A673 (cell line): ENCODE results near the gene CAMK2A. TPM values are rescaled to one million over a fixed set of nuclear protein-coding genes. Genes with fewer than 3 reads are reported as not detected.

Experiments
- BruUV-seq: library from RNA; stranded (reverse); fragments of 400-500 nt; replicated peaks from 2 replicates; lab custom pipeline; 2021; lab: Mats Ljungman, UMichigan
- CTCF ChIA-PET: fragments of 300-600 bp; sonication (Branson Sonifier 250); formaldehyde crosslinking; loops from one replicate; lab custom pipeline; 2022; ENCODE audit warnings: antibody characterized with exemption; lab: Charles Lee
- POLR2A ChIA-PET: fragments of 300-600 bp; sonication (Branson Sonifier 250); formaldehyde crosslinking; loops from one replicate; lab custom pipeline; 2022; ENCODE audit warnings: antibody characterized with exemption; ENCODE audit not compliant: low non-redundant PET; lab: Charles Lee
- DNase-seq: peaks from one replicate; pipeline ENCODE4 v3.0.0-alpha.2; 2015; ENCODE audit warnings: low spot score
- H3K27ac ChIP-seq: fragments of 200-600 bp; sonication (generic); 2 replicates; pipeline ENCODE4 v1.5.1; 2016; ENCODE audit warnings: mixed run types, low read depth, mild to moderate bottlenecking, mixed read lengths, antibody characterized with exemption, low read length; ENCODE audit not compliant: poor library complexity, severe bottlenecking
- H3K27me3 ChIP-seq: fragments of 200-600 bp; sonication (generic); replicated peaks from 2 replicates; pipeline ENCODE4 v1.6.1; 2017; ENCODE audit warnings: mixed run types, low read depth, mild to moderate bottlenecking, mixed read lengths, antibody characterized with exemption, low read length; ENCODE audit not compliant: insufficient read depth, poor library complexity
- H3K36me3 ChIP-seq: fragments of 200-600 bp; sonication (generic); 2 replicates; pipeline ENCODE4 v1.6.1; 2016; ENCODE audit warnings: mixed run types, mild to moderate bottlenecking, mixed read lengths, antibody characterized with exemption, low read length; ENCODE audit not compliant: insufficient read depth, poor library complexity, severe bottlenecking
- H3K4me1 ChIP-seq: fragments of 200-600 bp; sonication (generic); 2 replicates; pipeline ENCODE4 v1.6.1; 2017; ENCODE audit warnings: mixed run types, mild to moderate bottlenecking, mixed read lengths, antibody characterized with exemption, low read length; ENCODE audit not compliant: insufficient read depth, poor library complexity, severe bottlenecking
- H3K4me3 ChIP-seq: fragments of 200-600 bp; sonication (generic); 2 replicates; pipeline ENCODE4 v1.5.1; 2016; ENCODE audit warnings: low read depth, mixed run types, mild to moderate bottlenecking, mixed read lengths, low read length; ENCODE audit not compliant: poor library complexity, severe bottlenecking
- H3K9me3 ChIP-seq: fragments of 200-600 bp; sonication (generic); 2 replicates; pipeline ENCODE4 v1.6.1; 2016; ENCODE audit warnings: mixed run types, low read depth, mild to moderate bottlenecking, mixed read lengths, antibody characterized with exemption, low read length; ENCODE audit not compliant: poor library complexity, severe bottlenecking
- EZH2 ChIP-seq: fragments of 200-600 bp; sonication (generic); IDR thresholded peaks from 2 replicates; pipeline ENCODE4 v1.6.1; 2017; ENCODE audit warnings: borderline replicate concordance, low read depth, mild to moderate bottlenecking, mixed read lengths, antibody characterized with exemption, low read length; ENCODE audit not compliant: poor library complexity, severe bottlenecking
- intact Hi-C: fragments of 100-400 bp; cut with micrococcal nuclease; formaldehyde crosslinking; loops from one replicate; pipeline ENCODE4 v1.10.0; 2022; ENCODE audit not compliant: unreplicated experiment
- total RNA-seq: library from RNA; stranded (reverse); gene quantifications from 2 replicates; pipeline ENCODE4 v1.2.3, GENCODE V29; 2021
- TF ChIP-seq, protein P1 (sequence below): fragments of 300-800, 200-600 bp; sonication (generic); conservative IDR thresholded peaks from 2 replicates; pipeline ENCODE4 v1.5.1; 2017; ENCODE audit warnings: low read depth, mild to moderate bottlenecking, antibody characterized with exemption, low read length, moderate library complexity, mixed read lengths

CAMK2A gene
- total RNA-seq, 1 experiment from 2014 or later: not detected

- DNase-seq: no peak
- no peak overlapping the region for H3K27ac ChIP-seq
- no TSS peak for BruUV-seq
Measured at GRCh38 chr5:150329038-150329437, 39.5 kb upstream of the CAMK2A start.

DNA sequence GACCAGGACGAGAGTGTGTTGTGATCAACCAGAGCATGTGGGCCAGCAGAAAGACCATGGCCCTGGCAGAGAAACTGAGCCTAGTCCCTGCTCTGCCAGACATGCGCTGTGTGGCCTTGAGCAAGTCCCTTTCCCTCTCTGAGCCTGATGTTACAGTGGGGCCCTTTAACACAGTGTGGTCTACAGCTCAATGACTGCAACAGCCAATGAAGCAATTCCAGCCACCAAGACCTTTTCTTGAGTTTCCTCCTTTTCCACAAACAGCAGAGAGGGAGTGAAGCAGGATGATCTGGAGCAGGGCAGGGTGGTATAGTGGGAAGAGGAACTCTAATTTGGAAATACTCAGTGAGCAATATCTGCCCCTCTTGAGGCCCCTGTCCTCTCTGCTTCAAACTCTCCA is 38.9 kb upstream of the CAMK2A start:
- DNase-seq: no peak
- POLR2A ChIA-PET: no interaction called here
- Histone ChIP-seq H3K4me1 (no peaks in the 10 kb centered on the region), H3K4me3 (no peak overlapping the region), H3K36me3 (no peaks in the 10 kb centered on the region), H3K9me3 (no peaks in the 10 kb centered on the region), H3K27ac (no peak overlapping the region), H3K27me3 (no peaks in the 10 kb centered on the region)
- BruUV-seq: no TSS peak
- intact Hi-C loops: no loop called here
- TF ChIP-seq EZH2: no peak
- TF ChIP-seq, protein P1, sequence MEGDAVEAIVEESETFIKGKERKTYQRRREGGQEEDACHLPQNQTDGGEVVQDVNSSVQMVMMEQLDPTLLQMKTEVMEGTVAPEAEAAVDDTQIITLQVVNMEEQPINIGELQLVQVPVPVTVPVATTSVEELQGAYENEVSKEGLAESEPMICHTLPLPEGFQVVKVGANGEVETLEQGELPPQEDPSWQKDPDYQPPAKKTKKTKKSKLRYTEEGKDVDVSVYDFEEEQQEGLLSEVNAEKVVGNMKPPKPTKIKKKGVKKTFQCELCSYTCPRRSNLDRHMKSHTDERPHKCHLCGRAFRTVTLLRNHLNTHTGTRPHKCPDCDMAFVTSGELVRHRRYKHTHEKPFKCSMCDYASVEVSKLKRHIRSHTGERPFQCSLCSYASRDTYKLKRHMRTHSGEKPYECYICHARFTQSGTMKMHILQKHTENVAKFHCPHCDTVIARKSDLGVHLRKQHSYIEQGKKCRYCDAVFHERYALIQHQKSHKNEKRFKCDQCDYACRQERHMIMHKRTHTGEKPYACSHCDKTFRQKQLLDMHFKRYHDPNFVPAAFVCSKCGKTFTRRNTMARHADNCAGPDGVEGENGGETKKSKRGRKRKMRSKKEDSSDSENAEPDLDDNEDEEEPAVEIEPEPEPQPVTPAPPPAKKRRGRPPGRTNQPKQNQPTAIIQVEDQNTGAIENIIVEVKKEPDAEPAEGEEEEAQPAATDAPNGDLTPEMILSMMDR: no peak
- CTCF ChIA-PET: no interaction called here

More at GRCh38 chr5:150329038-150329437, 39.5 kb upstream of the CAMK2A start:
- intact Hi-C loops: no loop called here
- Histone ChIP-seq H3K4me3 (no peak overlapping the region), H3K9me3 (no peaks in the 10 kb centered on the region), H3K4me1 (no peaks in the 10 kb centered on the region), H3K36me3 (no peaks in the 10 kb centered on the region), H3K27me3 (no peaks in the 10 kb centered on the region)
- ChIA-PET CTCF (no interaction called here), POLR2A (no interaction called here)
- no peak for TF ChIP-seq EZH2
- TF ChIP-seq, protein P1: no peak

- no peak overlapping the region for H3K4me3 ChIP-seq
- no peaks in the 10 kb centered on the region for H3K9me3 ChIP-seq
- H3K27me3 ChIP-seq: no peaks in the 10 kb centered on the region
- no TSS peak for BruUV-seq
- ChIA-PET POLR2A (no interaction called here), CTCF (no interaction called here)
- DNase-seq: no peak
- intact Hi-C loops: no loop called here
- no peaks in the 10 kb centered on the region for H3K36me3 ChIP-seq
- H3K27ac ChIP-seq: no peak overlapping the region
- no peaks in the 10 kb centered on the region for H3K4me1 ChIP-seq
- TF ChIP-seq, protein P1: no peak
- no peak for TF ChIP-seq EZH2
Measured at GRCh38 chr5:150327139-150327538, 37.6 kb upstream of the CAMK2A start.
